Fibroblast of lung (primary cell): Measurements from ENCODE around the gene CUEDC1.

Source experiments
- EZH2 ChIP-seq: IDR thresholded peaks from 2 replicates; pipeline ENCODE4 v1.5.1; 2012; ENCODE audit warnings: low read length, control low read depth, mild to moderate bottlenecking; ENCODE audit errors: missing control alignments
- TF ChIP-seq, protein P1 (sequence below), 2 donors: IDR thresholded peaks in 1 of 2; conservative IDR thresholded peaks in 1 of 2; 1 replicate in 1 of 2; 2 replicates in 1 of 2; pipeline ENCODE4 v1.5.1; 2011 to 2012; ENCODE audit warnings: low read length in 2 of 2, control low read depth in 1 of 2, inconsistent platforms in 1 of 2, low read depth in 1 of 2, mild to moderate bottlenecking in 1 of 2

- TF ChIP-seq, protein P1, sequence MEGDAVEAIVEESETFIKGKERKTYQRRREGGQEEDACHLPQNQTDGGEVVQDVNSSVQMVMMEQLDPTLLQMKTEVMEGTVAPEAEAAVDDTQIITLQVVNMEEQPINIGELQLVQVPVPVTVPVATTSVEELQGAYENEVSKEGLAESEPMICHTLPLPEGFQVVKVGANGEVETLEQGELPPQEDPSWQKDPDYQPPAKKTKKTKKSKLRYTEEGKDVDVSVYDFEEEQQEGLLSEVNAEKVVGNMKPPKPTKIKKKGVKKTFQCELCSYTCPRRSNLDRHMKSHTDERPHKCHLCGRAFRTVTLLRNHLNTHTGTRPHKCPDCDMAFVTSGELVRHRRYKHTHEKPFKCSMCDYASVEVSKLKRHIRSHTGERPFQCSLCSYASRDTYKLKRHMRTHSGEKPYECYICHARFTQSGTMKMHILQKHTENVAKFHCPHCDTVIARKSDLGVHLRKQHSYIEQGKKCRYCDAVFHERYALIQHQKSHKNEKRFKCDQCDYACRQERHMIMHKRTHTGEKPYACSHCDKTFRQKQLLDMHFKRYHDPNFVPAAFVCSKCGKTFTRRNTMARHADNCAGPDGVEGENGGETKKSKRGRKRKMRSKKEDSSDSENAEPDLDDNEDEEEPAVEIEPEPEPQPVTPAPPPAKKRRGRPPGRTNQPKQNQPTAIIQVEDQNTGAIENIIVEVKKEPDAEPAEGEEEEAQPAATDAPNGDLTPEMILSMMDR (conservative IDR thresholded peaks at IDR 0.05 in 1 of 2, IDR thresholded peaks at IDR 0.05 in 1 of 2; ENCODE audit: low read depth in 1 of 2, low read length in 2 of 2), result no peak
- no peak for TF ChIP-seq EZH2
These were observed 105.1 kb downstream of the CUEDC1 start, which contains the start of gene MRPS23 for GRCh38 chr17:57849874-57850754.
